Ectodermal cell (in vitro differentiated cells): ENCODE data around the gene EFHD2.
"Not testable (repeated sequence)": the region's sequence is repeated elsewhere in the genome, so short reads cannot be mapped to it uniquely, and the experiment has no call there.

ENCODE experiments used
- H3K27ac ChIP-seq: 2 replicates; pipeline ENCODE4 v1.7.0; 2013; ENCODE audit warnings: mild to moderate bottlenecking, low read depth, low read length; ENCODE audit not compliant: insufficient read depth, poor library complexity, severe bottlenecking
- H3K27me3 ChIP-seq: 2 replicates; pipeline ENCODE4 v1.7.0; 2013; ENCODE audit warnings: mild to moderate bottlenecking, low read length; ENCODE audit not compliant: insufficient read depth, control insufficient read depth, poor library complexity, severe bottlenecking
- H3K36me3 ChIP-seq: one replicate; pipeline ENCODE4 v1.7.0; 2013; ENCODE audit warnings: low read length; ENCODE audit not compliant: control insufficient read depth, insufficient read depth
- H3K4me1 ChIP-seq: one replicate; pipeline ENCODE4 v1.7.0; 2013; ENCODE audit warnings: low read length; ENCODE audit not compliant: control insufficient read depth, insufficient read depth
- H3K4me3 ChIP-seq: 2 replicates; pipeline ENCODE4 v1.7.0; 2013; ENCODE audit warnings: low read depth, low read length, control low read depth; ENCODE audit not compliant: insufficient read depth
- H3K9me3 ChIP-seq: 2 replicates; pipeline ENCODE4 v1.7.0; 2013; ENCODE audit warnings: mild to moderate bottlenecking, low read length, moderate library complexity; ENCODE audit not compliant: control insufficient read depth
- WGBS, 2 experiments: methylation state at CpG; one replicate each; pipeline ENCODE4 v1.1.7; 2013; ENCODE audit warnings: missing lambda C conversion rate in 2 of 2; 5-methylcytosine and 5-hydroxymethylcytosine counted together

EFHD2 gene

GRCh38 chr1:15431571-15431948 lies 21.9 kb downstream of the EFHD2 start:
- H3K27me3 ChIP-seq, result no peaks in the 10 kb centered on the region
- no peak overlapping the region for H3K4me3 ChIP-seq
- H3K36me3 ChIP-seq, result no peaks in the 10 kb centered on the region
- no peak overlapping the region for H3K27ac ChIP-seq
- peaks cover 7% of the 10 kb centered on the region for H3K4me1 ChIP-seq
- 87% methylated on average over 4 of the region's 4 CpGs for WGBS, 2 experiments
- no peaks in the 10 kb centered on the region for H3K9me3 ChIP-seq

DNA sequence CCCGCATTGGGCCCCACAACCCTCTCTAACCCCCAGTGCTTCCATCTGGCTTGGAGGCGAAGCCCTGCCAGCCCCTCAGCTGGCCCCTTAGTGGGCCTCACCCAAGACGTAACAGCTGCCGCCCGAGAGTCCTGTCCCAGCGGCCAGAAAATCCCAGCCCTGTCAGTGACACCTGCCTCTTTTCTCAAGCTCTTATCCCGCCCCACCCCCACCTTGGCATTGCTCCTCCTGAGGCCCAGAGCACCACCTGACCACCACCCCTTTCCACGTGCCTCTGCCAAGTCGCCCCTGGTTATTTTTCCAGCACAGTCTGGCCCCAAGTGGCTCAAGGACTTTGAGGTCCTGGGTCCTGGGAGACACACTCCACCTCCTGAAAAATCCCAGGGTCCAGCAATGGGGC lies 22.6 kb downstream of the EFHD2 start:
- WGBS, 2 experiments, result 83 to 85% methylated on average over 9 of the region's 9 CpGs
- no peak overlapping the region for H3K4me3 ChIP-seq
- H3K4me1 ChIP-seq, result no peaks in the 10 kb centered on the region
- H3K36me3 ChIP-seq, result no peaks in the 10 kb centered on the region
- H3K9me3 ChIP-seq, result no peaks in the 10 kb centered on the region
- no peak overlapping the region for H3K27ac ChIP-seq
- H3K27me3 ChIP-seq, result no peaks in the 10 kb centered on the region

DNA sequence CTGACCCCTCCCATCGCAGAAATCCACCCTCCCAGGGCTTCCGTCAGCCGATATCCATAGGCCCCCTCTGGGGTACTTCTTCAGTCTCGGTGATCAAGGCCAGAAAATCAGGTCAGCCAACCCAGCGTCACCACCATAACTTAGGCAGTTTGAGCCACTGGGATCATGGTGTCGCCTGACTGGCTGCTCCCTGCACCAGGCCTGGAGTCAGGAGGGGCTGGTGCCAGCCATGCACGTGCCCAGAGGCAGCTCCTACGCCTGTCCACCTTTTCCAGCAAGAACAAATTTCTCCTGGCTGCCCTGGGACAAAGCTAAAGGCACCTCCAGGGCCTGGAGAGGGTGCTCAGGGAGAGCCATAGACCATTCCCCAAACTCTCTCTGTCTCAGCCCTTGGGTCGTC lies 23.8 kb downstream of the EFHD2 start:
- no peaks in the 10 kb centered on the region for H3K36me3 ChIP-seq
- H3K9me3 ChIP-seq, result no peaks in the 10 kb centered on the region
- H3K27me3 ChIP-seq, result no peaks in the 10 kb centered on the region
- H3K27ac ChIP-seq, result no peak overlapping the region
- no peaks in the 10 kb centered on the region for H3K4me1 ChIP-seq
- WGBS, 2 experiments, result 75% methylated on average over 9 of the region's 9 CpGs
- no peak overlapping the region for H3K4me3 ChIP-seq

GRCh38 chr1:15434739-15435138 lies 25.1 kb downstream of the EFHD2 start:
- not testable (repeated sequence) for H3K4me3 ChIP-seq, H3K27me3 ChIP-seq, H3K27ac ChIP-seq, H3K4me1 ChIP-seq, H3K9me3 ChIP-seq, H3K36me3 ChIP-seq
- 80 to 81% methylated on average over 8 of the region's 8 CpGs for WGBS, 2 experiments

GRCh38 chr1:15435239-15436077 lies 25.8 kb downstream of the EFHD2 start:
- no peak overlapping the region for H3K27ac ChIP-seq
- no peaks in the 10 kb centered on the region for H3K36me3 ChIP-seq
- H3K27me3 ChIP-seq, result no peaks in the 10 kb centered on the region
- 89 to 91% methylated on average over 17 of the region's 17 CpGs for WGBS, 2 experiments
- no peaks in the 10 kb centered on the region for H3K4me1 ChIP-seq
- no peak overlapping the region for H3K4me3 ChIP-seq
- H3K9me3 ChIP-seq, result no peaks in the 10 kb centered on the region

GRCh38 chr1:15436881-15437442 lies 27.3 kb downstream of the EFHD2 start:
- Histone ChIP-seq H3K36me3 (no peaks in the 10 kb centered on the region), H3K4me1 (no peaks in the 10 kb centered on the region), H3K9me3 (no peaks in the 10 kb centered on the region), H3K4me3 (no peak overlapping the region), H3K27ac (no peak overlapping the region), H3K27me3 (no peaks in the 10 kb centered on the region)
- 86 to 87% methylated on average over 6 of the region's 6 CpGs for WGBS, 2 experiments

DNA sequence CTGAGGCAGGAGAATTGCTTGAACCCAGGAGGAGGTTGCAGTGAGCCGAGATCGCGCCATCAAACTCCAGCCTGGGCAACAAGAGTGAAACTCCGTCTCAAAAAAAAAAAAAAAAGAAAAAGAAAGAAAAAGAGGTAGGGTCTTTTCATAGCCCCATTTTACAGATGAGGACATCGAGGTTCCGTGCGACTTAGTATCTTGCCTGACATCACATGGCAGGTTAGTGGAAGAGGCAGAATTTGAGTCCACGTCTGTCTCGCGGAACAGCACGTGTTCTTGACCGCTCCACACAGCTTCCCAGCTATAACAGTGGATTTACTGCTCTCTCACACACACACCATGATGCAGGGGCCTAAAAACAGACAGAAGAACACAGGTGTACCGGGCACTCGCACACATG lies 29.6 kb downstream of the EFHD2 start:
- Histone ChIP-seq H3K27ac (no peak overlapping the region), H3K4me3 (no peak overlapping the region), H3K9me3 (no peaks in the 10 kb centered on the region), H3K4me1 (no peaks in the 10 kb centered on the region), H3K36me3 (no peaks in the 10 kb centered on the region), H3K27me3 (no peaks in the 10 kb centered on the region)
- WGBS, 2 experiments, result 94% methylated on average over 14 of the region's 14 CpGs

DNA sequence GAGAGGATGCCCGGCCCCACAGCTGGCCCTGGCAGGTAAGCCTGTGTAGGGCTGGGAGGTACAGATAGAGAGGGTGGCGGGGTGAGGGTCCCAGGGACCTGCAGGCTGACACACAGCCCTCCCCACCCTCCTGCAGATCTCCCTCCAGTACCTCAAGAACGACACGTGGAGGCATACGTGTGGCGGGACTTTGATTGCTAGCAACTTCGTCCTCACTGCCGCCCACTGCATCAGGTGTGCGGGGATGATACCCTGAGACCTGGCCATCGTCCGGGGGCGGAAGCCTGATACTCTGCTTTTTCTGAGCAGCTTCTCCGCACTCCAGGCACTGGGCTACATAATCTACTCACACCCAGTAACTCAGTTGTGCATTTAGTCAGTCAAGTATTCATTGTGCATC lies 30.7 kb downstream of the EFHD2 start:
- Histone ChIP-seq H3K27ac (no peak overlapping the region), H3K9me3 (no peaks in the 10 kb centered on the region), H3K36me3 (no peaks in the 10 kb centered on the region), H3K4me1 (no peaks in the 10 kb centered on the region), H3K4me3 (no peak overlapping the region), H3K27me3 (no peaks in the 10 kb centered on the region)
- WGBS, 2 experiments, result 93% methylated on average over 13 of the region's 13 CpGs

- H3K4me1 ChIP-seq, result no peaks in the 10 kb centered on the region
- H3K27me3 ChIP-seq, result no peaks in the 10 kb centered on the region
- no peak overlapping the region for H3K27ac ChIP-seq
- H3K4me3 ChIP-seq, result no peak overlapping the region
- H3K9me3 ChIP-seq, result no peaks in the 10 kb centered on the region
- H3K36me3 ChIP-seq, result no peaks in the 10 kb centered on the region
- 94 to 95% methylated on average over 6 of the region's 6 CpGs for WGBS, 2 experiments
These were observed 31.6 kb downstream of the EFHD2 start for GRCh38 chr1:15441247-15441646.

DNA sequence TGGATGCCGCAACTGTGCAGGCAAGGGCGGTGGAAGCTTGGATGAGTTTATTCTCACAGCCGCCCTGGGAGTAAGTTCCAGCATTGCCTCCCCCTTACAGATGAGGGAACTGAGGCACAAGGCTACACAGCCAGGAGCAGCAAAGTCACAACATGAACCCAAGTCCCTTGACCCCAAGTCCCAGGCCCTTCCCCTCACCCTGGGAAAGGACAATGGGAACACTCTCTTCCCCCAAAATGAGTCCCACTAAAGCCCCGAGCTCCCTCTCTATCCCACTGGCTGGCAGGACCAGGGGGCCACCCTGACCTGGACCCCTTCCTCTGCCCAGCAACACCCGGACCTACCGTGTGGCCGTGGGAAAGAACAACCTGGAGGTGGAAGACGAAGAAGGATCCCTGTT lies 32.4 kb downstream of the EFHD2 start:
- no peak overlapping the region for H3K27ac ChIP-seq
- 91 to 92% methylated on average over 8 of the region's 8 CpGs for WGBS, 2 experiments
- no peak overlapping the region for H3K4me3 ChIP-seq
- H3K9me3 ChIP-seq, result no peaks in the 10 kb centered on the region
- no peaks in the 10 kb centered on the region for H3K36me3 ChIP-seq
- H3K4me1 ChIP-seq, result no peaks in the 10 kb centered on the region
- no peaks in the 10 kb centered on the region for H3K27me3 ChIP-seq
